ENCODE data around the gene RPTOR.

The RPTOR gene

DNA sequence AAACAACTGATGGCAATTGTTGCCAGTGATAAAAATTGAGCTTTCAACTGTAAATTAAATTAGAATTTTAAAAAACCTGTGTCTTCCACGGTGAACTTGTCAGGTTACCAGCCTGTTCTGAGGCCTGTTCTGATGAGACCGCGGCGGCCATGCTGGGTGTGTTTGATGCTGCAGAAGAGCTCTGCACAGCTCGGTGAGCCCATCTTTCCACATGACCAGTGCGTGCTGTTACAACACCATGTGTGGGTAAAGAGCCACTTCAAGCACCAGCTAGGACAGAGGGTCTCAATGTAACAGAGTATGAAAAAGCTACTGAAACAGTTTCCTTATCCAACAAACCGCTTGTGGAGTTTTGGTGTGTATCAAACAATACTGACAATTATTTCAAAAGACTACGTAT, 48.5 kb downstream of the RPTOR start:
- DNase-seq: no peak

- no peak for DNase-seq
These were observed 50.0 kb downstream of the RPTOR start for GRCh38 chr17:80594431-80595269.

- no peak for DNase-seq
These were observed 52.3 kb downstream of the RPTOR start for GRCh38 chr17:80596760-80597608.

- no peak for DNase-seq
These were observed 54.3 kb downstream of the RPTOR start for GRCh38 chr17:80598813-80599545.

GRCh38 chr17:80599546-80600305, 55.1 kb downstream of the RPTOR start:
- no peak for DNase-seq

DNA sequence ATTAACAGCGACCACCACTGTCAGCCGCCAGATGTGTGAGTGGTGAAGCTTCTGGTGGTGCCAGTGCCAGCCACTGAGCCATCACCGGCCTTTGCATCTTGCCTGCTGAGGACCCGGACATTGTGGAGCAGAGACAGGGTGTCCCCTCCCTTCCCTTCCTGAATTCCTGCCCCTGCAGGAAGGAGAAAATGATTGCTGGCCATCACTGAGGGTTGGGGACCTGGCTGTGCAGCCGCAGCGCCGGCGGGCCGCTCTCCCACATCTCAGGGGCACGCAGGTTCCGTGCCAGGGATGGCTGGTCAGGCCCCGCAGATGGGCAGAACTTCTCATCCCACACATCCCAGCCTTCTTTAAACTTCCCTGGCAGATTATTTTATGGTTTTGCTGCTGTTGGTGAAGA, 56.5 kb downstream of the RPTOR start:
- DNase-seq: no peak

DNA sequence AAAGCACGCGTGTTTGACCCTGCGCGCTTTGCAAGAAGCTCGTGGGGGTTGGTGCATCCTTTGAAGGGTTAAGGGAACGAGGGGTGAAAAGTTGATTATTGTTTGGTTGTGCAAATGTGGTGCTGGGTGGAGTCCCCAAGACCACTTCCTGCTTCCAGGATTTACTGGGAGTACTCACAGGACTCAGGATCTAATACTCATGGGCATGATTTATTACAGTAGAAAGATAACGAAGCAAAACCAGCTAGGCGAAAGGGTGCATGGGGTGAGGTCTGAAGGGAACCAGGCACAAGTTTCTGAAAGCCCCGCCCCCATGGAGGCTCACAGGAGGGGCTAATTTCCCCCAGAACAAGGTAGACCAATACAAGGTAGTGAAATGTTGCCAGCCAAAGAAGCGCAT, 58.8 kb downstream of the RPTOR start:
- DNase-seq: no peak

DNA sequence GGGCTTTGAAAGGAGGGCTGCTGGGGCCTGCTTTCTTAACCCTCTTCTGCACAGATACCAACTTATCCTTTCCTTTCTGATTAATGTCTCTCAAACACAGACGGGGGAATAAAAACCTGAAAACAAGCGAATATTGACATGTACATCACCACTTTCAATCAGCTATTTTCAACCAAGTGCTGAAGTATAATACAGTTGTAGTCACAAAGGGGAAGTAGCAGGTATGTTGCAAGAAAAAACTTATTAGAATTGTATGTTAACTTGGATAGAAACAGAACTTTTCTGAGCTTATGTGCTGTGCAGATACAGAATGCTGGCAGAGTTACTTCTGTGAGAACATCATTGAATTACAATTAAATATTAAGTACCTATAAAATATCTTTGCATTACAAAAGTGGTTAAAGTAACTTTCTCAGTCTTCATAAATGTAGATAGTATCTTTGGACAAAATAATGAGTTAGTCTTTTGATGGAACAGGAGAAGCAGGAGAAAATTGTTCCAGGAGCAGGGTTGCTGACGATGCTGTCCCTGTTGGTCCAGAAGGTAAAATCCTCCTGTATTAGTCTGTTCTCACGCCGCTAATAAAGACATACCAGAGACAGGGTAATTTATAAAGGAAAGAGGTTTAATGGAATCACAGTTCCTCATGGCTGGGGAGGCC, 59.5 kb downstream of the RPTOR start:
- DNase-seq: no peak

DNA sequence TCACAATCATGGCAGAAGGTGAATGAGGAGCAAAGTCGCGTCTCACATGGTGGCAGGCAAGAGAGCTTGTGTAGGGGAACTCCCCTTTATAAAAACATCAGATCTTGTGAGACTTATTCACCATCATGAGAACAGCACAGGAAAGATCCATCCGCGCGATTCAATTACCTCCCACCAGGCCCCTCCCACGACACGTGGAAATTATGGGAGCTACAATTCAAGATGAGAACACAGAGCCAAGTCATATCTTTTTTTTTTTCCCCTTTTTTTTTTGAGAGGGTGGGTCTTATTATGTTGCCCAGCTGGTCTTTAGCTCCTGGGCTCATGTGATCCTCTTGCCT, 60.0 kb downstream of the RPTOR start:
- no peak for DNase-seq

GRCh38 chr17:80605326-80606066, 60.9 kb downstream of the RPTOR start:
- peak; percentile 79 for DNase-seq

DNA sequence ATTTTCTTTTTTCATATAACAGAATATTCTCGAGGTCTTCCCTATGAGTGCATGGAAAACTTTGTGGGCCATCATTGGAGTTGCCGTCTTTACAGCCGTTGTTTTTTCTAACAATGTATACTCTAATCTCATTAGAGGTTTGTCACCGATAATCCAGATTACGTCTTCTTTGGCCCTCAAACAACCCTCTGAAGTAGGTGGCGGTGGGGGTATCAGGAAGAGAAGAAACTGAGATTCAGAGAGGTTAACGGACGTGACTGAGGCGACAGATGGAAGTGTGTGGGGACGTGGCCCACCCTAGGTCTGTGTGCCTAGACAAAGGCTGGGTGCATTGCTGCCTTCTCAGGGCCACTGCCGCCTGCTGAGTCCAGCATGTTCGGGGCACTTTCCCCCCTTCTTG, 63.7 kb downstream of the RPTOR start:
- no peak for DNase-seq

GRCh38 chr17:80609757-80610156, 65.1 kb downstream of the RPTOR start:
- no peak for DNase-seq

GRCh38 chr17:80611816-80612215, 67.2 kb downstream of the RPTOR start:
- DNase-seq: no peak

GRCh38 chr17:80612997-80613731, 68.5 kb downstream of the RPTOR start:
- no peak for DNase-seq

DNA sequence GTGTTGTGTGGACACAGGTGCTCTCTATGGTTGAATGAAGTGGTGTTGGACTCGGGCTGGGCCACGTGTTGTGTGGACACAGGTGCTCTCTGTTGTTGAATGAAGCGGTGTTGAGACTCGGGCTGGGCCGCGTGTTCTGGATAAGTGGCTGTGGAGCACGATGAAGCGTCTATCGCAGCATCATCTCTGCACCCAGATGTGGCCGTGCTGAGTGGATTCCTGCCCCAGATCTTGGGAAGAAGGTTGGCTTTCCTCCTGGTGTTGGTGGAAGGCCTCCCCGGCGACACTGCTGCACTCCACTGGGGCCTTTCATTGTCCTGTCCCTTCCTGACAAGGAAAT, 69.1 kb downstream of the RPTOR start:
- no peak for DNase-seq

GRCh38 chr17:80614332-80615047, 69.9 kb downstream of the RPTOR start:
- DNase-seq: no peak

DNA sequence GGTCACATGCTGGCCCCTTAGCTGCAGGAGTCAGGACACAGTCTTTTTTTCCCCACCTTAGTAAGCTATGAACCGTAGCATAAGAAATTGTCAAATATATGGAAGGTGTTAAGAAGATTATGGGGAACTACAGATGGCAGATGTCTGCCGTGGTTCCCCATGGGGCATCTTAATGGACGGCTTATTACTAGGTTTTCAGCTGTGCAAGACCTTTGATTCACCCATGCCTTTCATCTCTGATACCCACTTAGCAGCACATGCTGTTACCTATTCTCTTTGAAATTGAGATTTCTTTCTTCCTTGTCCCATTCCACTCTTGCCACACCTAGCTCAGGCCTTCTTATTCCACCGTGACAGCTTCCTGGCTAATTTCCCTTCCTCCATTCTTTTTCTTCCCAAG, 70.7 kb downstream of the RPTOR start:
- DNase-seq: no peak

DNA sequence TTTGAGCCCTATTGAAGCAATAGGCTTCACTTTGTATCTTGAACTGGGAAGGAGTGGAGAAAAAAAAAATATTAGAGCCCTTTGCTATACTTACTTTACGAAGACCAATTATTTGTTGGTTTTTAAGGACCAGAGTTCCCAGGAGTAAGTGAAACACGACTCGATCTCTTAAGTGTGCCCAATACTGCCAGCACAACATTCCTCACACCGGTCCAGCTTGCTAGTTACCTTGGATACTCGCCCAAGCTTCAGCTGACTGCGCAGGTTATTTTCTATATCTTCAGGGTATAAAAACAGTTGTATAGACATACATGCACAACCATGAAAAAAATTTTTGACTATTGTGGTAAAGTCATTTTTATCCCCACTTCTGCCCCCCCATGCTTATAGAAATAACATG, 72.1 kb downstream of the RPTOR start:
- DNase-seq: no peak

DNA sequence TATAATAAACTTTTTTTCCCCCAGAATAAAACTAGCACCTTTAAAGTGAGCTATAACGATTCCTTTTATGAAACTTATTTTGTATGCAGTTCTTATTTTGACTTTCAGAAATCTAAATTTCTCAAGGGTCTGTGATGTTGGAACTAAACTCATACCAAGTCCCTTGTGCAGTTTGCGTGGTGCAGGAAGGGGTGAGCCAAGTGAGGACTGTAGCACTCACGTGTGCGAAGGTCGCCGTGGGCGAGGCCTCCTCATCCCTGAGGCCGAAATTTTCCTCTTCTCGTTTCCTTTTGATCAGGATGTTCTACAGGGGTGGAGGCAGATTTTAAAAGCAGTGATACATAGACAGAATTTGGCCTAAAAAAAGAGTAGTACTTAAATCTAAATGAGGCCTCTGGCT, 73.7 kb downstream of the RPTOR start:
- DNase-seq: no peak

GRCh38 chr17:80619535-80620235, 75.0 kb downstream of the RPTOR start:
- no peak for DNase-seq

All from CD4-positive, alpha-beta T cell treated with Interleukin-4 for 4 hours (primary cell).